ENCODE data around the gene SUN1. TPM values are rescaled to one million over a fixed set of nuclear protein-coding genes. Genes with fewer than 3 reads are reported as not detected.

Gene SUN1
- total RNA-seq, 1 donor from 2014 or later: 132 TPM

DNA sequence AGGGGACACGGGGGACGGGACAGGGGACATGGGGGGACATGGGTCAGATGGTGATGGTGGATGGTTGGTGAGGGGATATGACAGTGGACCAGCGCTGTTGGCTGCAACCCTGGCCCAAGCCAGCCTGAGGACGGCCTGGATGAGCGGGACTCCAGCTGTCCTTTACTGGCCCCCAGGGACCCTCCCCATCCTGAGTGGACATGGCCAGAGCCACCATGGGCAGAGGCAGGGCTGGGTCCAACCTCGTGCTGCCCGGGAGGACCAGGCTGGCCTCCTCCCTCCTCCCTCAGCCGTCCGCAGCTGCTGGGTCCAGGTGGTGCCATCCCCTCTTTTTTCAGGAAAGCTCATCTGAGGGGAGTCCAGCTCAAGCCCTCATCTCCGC lies 74.5 kb downstream of the SUN1 start:
- no peak for DNase-seq (ENCODE audit: low read depth in 2 of 2)

DNA sequence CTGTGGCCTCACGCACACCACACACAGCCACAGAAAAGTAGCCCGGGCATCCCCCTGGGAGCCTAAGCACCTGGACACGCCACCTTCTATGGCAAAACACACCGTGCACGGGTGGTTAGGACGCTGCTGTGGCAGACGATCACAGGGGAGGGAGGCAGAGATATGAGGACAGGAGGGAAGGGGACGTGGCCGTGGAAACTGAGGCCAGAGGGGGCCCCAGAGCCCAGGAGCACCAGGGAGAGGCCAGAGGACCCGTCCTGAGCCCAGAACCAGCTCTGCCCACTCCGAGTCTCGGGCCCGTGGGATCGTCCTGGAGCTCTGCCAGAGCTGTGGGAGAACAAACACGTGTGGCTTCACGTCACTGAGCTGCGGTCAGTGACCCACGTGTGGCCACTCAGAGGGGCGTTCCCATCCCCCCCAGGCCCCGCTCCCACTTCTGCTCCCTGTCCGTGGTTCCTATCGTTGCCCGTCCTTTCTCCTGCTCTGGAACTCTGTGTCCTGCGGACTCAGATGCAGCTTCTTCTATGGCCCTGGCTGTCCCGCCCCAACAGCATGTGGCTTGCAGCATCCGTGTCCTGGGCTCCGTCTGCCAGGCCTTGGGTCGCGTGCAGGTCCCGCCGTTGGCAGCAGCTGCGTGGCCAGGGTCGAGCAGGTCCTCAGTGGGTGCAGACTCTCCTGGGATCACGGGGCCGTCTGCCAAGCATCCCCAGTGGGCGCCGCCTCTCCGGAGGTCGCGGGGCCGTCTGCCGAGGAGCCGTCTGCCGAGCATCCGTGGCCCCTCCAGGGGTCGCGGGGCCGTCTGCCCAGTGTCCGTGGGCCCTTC lies 75.1 kb downstream of the SUN1 start:
- no peak for DNase-seq (ENCODE audit: low read depth in 2 of 2)

DNA sequence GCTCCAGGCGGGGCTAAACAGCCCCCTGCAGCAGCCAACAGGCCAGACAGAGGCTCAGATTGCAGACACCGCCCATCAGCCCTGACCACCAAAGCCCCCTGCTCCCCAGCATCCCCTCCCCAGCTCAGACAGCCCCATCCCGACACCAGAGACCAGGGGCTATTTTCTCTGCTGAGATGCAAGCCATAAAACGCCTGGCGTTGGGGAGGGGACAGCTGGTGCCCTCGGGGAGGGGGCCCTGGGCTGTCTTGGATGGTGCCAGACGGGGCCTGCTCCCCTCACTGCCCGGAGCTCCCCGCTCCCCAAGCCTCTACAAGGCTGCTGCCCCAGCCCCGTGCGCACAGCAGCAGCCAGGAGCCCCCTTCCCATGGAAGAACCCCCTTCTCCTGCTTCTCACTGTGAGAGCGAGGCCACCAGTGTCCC lies 75.9 kb downstream of the SUN1 start:
- DNase-seq (ENCODE audit: low read depth in 2 of 2): no peak

DNA sequence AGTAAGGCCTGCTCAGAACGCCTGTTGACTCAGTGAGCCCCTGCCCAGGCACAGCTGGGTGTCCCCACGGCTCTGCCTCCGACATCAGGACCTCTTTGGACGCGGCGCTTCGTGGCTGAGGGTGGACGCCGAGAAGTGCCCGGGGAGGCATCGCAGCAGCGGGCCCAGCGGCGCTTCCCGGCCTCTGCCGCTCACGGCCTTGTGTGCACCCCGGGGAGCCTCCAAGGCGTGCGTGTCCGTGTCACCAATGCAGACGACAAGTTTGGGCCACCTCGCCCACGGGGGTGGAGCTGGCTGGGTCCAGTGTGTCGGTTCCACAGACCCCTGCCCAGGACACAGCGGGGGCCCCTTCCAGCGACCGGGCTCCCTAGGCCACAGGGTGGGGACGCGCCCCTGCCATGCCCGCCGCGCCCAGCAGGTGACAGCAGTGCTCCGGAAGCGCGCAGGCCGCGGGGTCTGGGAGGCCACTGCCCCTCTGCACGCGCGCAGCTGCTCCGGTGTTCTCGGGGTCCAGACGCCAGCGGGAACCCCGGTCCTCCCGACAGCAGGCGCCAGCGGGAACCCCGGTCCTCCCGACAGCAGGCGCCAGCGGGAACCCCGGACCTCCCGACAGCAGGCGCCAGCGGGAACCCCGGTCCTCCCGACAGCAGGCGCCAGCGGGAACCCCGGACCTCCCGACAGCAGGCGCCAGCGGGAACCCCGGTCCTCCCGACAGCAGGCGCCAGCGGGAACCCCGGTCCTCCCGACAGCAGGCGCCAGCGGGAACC lies 76.5 kb downstream of the SUN1 start:
- peak in 1 of 2 donors; percentile 36 for DNase-seq (ENCODE audit: low read depth in 2 of 2)

DNA sequence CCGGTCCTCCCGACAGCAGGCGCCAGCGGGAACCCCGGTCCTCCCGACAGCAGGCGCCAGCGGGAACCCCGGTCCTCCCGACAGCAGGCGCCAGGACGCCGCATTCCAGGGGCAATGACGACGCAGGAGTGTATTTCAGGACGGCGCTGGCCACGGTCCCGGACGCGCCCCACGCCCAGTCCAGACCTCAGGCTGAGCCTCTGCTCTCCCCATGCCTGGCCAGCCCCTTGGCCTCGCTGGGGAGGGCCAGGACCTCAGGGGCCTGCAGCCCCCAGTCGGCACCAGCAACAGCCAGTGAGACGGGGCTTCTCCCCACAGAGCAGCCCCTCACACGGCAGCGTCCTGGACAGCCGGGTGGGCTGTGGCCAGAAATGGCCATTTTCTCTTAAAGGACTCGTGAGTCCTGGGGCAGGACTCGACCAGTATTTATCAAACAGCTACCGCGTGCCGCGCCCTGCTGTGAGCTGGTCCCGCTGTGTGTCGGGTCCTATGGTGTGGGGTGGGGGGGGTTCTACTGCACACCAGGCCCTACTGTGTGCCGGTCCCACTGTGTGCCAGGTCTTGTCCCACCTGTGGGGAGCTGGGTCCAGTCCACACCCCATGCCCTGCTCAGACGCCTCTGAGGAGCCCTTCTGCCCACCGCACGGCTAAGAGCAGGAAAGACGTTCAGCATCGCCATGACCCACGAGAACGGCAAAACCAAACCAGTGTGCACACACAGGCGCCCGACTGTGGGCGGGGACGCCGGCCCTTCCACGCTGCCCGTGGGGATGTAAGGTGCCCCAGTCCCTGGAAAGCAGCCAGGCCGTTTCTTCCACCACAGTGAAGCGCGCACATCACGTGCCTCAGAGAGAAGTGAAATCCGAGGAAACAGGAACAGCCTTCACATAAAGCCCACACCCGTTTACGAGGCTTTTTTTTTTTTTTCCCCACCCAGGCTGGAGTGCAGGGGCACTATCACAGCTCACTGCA lies 77.4 kb downstream of the SUN1 start:
- peak in 1 of 2 donors; percentile 16 for DNase-seq (ENCODE audit: low read depth in 2 of 2)

DNA sequence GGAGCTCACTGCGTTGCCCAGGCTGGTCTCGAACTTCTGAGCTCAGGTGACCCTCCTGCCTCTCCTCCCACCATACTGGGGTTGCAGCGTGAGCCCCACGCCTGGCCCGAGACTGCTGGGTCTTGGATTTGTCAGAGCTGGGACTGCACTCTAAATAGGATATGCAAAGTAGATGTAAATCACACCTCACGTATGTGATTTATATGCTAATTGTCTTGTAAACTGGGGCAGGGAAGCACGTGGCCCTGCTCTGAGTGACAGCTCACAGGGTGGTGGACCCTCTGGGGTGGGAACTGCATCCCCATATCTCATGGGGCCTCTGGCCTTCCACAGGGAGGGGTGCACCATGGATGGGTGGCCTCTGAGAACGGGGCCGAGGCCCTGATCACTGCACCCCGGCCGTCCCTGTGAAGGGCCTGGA lies 78.2 kb downstream of the SUN1 start:
- DNase-seq (ENCODE audit: low read depth in 2 of 2): no peak

DNA sequence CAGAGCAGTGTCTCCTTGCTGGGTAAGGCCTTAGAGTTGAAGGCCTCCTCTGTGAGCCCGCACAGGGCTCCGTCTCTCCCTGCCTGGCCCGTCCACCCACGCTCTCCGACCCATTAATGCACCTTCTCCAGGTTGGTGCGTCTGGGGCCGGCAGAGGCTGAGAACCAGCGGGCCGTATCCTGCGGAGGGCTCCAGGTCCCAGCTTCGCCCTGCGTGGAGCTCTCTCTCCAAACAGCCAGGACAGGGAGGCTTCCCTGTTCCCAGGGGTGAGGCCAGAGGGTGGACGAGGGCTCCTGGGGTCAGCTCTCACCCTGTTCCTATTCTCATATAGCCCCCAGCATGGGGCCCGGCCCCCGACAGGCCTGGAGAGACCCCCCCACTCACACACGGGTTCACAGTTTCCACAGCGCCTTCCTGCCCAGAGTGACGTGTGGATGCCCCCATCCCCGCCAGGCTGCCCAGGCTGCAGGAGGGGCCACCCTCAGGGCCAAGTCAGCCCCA lies 78.7 kb downstream of the SUN1 start:
- DNase-seq (ENCODE audit: low read depth in 2 of 2): no peak

DNA sequence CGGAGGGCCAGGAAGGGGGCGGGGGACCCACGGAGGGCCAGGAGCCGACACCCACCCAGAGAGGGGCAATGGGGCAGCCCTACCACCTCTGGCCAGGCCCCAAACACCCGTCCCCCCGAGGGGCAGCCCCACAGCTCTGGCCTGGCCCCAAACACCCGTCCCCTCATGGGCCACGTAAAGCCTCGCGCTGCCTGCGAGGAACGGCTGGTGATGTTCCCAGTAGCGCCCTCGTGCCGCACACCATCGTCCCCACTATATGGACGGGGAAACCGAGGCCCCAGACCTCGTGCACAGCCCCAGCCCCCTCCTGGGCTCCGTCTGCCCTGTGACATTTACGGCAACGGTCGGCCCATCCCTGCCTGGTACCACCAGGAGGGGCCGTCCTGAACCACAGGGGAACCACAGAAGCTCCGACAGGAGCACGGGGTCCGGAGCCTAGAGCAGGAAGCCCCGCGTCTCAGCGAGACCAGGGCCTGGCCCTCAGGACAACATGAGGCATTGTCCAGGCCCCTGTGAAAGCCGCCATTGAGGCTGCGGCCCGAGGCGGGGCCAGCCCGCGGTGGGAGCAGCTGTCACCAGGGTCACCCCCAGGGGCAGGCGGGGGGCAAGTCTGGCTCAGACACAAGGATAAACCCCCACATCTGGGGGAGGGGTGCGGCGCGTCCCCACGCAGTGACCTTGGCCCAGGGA lies 79.7 kb downstream of the SUN1 start:
- DNase-seq (ENCODE audit: low read depth in 2 of 2): no peak

DNA sequence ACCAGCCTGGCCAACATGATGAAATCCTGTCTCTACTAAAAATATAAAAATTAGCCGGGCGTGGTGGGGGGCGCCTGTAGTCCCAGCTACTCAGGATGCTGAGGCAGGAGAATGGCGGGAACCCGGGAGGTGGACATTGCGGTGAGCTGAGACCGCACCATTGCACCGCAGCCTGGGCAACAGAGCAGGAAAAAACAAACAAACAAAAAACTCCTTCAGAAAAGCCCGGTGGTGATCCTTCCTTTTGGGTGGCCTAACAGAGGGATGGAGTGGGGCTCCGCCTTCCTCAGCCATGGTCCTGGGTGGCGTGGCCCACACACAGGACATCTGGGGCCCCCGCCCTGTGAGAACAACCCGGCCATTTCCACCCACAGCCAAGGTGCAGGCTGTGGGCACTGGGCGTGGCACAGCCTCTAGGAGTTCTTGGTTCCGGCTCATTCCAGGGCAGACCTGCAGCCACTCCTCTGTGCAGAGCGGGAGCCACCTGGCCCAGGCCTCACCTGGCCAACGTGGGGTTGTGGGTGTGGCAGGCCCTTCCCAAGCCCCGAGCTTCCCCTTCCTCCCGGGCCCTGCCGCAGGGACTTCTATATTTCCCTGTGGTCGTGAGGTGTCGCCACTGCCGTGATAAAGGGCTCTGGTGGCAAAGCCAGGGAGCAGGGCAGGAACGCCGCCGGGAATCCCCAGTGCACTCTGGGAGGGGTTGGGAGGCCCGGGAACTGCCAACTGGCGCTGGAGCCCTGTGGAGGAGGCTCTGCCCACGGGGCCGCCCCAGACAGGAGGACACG lies 81.7 kb downstream of the SUN1 start:
- no peak for DNase-seq (ENCODE audit: low read depth in 2 of 2)

DNA sequence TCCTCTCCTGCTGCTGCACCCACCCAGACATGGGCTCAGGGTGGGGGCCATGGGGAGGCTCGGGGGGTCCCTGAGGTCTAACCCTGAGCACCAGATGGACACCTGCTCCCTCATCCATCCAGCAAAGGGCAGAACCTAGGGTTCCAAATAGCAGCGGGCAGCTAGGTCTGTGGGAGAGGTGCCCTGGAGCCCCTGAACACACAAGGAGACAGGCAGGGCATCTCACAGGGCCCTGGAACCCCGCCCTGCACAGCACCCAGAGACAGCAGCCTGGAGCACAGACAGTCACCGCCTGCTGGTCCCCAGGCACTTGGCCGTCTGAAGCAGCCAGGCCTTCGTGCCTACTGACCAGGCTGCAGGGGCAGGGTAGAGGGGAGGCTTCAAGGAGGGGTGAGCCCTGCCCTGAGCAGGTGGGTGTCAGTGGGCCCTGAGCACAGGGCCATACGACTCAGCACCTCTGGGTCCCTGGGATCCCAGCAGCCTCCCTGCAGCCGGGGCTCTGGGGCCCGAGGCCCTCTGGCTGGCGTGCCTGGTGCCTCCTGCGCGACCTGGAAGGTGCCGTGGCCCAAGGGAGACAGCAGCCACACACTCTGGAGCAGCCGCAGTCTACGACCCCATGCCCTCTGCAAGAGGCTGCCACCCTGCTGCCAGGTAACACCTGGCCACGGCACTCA lies 82.4 kb downstream of the SUN1 start:
- no peak for DNase-seq (ENCODE audit: low read depth in 2 of 2)

DNA sequence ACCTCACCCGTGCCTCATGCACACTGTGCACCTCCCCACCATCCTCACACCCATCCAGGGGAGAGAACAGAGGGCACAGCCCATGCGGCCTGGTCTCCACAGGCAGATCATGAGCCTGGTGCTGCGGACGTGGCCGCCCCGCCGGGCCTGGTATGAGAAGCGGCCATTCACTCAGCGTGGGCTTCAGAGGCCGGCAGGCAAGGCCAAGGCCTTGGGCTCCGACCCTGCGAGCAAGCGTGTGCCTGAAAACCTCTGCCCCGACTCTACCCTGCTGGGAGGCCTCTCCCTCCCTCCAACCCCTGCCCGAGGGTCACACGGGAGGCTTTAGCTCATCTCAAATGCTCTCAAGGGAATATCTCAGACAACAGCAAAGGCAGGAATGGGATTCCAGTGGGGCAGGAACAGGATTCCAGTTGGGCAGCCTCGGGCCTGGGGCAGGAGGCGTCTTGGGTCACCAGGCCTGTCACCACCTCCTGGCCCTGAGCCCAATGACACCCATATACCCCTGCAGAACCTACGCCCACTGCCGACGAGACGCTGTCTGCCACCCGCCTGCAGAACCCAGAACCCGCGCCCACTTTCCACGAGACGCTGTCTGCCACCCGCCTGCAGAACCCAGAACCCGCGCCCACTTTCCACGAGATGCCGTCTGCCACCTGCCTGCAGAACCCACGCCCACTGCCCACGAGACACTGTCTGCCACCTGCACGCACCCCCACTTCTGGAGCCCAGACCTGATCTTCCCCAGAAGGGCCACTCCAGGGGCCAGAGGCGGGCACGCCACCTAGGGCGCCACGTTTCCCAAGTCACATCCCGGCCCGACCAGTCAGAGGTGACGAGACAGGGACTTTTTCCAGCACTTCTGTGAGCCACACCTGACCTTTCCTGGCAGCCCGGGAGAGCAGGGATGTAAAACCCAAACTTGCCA lies 83.3 kb downstream of the SUN1 start:
- DNase-seq (ENCODE audit: low read depth in 2 of 2): no peak

DNA sequence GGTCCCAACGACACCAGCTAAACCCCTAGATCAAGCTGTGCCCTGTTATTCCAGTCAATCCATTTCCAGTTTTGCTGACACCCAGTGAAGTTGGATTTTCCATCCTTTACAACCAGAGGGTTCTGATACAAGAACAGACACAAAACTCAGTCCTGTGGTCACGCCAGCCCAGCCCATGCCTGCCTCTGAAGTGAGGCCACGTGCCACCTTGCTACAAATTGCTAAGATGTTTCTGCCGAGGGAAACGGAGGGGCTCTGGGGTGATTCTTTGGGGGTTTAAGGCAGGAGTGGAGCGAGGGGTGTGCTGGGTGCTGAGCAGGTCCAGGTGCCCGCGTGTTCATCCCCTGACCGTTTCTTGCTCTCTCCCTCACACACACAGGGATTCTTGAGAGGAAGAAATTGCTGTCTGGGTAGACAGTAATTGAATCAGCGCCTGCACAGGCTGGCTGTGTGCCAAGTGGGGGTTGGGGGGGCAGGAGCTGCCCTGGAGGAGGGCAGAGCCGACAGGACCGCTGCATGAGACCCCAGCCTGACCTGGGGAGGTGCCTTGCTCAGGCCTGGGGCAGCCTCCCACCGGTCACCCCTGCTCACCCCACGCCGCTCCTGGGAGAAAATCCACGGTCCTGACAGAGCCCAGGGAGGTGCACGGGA lies 84.1 kb downstream of the SUN1 start:
- DNase-seq (ENCODE audit: low read depth in 2 of 2): no peak

DNA sequence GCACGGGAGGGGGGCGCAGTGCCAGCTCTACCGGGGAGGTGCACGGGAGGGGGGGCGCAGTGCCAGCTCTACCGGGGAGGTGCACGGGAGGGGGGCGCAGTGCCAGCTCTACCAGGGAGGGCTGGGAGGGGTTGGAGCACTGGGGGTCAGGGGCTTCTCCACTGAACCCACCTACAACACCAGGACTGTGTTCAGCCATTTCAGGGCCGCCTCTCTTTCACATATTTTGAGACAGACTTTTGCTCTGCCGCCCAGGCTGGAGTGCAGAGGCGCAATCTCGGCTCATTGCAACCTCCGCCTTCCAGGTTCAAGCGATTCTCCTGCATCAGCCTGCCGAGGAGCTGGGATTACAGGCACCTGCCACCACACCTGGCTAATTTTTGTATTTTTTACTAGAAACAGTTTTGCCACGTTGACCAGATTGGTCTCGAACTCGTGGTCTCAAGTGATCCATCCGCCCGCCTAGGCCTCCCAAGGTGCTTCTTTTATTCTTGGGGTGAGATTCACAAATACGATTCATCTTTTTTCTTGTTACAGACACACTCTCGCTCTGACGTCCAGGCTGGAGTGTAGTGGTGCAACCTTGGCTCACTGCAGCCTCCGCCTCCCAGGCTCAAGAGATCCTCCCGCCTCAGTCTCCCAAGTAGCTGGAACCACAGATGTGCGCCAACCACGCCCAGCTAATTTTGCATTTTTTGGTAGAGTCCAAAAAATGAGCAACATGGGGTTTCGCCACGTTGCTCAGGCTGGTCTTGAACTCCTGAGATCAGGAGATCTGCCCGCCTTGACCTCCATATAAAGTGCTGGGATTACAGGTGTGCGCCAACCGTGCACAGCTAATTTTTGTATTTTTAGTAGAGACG lies 85.2 kb downstream of the SUN1 start:
- DNase-seq (ENCODE audit: low read depth in 2 of 2): no peak

DNA sequence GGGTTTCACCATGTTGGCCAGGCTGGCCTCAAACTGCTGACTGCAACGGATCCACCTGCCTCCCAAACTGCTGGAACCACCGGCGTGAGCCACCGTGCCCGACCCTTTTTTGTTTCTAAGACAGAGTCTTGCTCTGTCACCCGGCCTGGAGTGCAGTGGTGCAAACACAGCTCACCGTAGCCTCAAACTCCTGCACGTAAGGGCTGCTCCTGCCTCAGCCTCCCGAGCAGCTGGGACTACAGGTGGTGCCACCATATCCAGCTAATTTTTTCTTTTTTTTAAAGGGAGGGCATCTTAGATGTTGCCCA lies 85.8 kb downstream of the SUN1 start:
- no peak for DNase-seq (ENCODE audit: low read depth in 2 of 2)

DNA sequence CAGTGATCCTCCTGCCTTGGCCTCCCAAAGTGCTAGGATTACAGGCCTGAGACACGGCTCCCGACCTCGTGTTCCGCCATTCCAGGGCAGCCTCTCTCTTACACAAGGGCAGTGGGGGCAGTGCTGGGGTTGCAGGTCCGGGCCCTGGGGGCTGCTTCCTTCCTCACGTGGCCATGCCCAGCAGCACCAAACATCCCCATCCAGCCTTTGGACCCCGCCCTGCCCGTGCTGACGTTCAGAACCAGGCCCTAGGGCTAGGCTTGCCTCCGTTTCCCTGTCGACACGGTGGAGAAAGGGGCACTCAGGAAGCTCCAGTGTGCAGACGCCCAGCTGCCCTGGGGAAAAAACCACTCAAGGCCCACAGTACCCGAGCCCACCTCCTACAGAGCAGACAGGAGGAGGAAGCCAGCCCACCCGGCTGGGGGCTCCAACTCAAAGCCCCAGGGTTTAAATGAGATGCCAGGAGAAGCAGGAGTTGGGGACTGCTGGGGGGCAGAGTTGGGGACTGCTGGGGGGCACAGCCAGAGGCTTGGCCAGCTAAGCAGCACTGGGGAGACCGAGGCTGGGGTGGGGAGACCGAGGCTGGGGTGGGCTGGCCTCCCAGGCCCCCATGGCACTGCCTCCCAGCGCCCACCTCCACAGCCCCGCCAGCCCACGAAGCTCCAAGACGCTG lies 86.3 kb downstream of the SUN1 start:
- no peak for DNase-seq (ENCODE audit: low read depth in 2 of 2)

DNA sequence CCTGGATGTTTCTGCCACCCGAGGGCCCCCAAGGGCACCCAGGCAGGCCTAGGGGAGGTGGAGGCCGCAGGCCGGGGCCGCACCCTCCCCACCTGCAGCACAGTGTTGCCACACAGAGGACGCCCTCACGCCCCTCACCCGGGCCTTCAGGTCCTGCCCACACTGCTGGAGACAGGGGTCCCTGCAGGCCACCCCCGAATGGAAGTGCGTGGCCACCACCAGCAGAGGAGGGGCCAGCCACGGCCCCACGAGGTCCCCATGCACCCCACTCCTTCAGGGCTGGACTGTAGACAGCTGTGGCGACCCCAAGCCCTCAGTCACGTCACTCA lies 86.8 kb downstream of the SUN1 start:
- no peak for DNase-seq (ENCODE audit: low read depth in 2 of 2)

DNA sequence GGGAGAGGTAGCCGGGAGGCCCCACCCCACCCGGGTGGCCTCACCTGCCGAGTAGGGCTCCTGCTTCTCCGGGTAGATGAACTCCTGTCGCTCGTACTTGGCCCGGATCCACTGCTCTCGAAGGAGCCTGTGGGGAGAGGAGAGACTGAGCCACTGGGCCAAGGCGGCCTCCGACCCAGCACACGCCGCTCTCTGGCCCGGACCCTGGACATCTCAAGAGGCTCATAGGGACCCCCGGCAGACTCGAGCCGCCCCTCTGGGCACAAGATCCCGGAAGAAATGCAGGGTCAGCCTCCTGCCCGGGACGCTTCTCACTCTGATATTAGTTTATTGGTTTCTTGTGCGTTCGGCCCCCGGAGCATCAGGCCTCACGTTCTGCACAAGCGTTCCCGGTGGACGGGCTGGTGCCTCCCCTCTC lies 87.7 kb downstream of the SUN1 start:
- DNase-seq (ENCODE audit: low read depth in 2 of 2): no peak
